HG03575 (cell line): Measurements from ENCODE around the gene ANTXR1.

ENCODE experiments used
- ATAC-seq: cut with Tn5 transposase; IDR thresholded peaks from one replicate; pipeline ENCODE4 v1.9.1; 2021; ENCODE audit not compliant: unreplicated experiment, insufficient number of reproducible peaks, low FRiP score; ENCODE audit errors: extremely low read depth

Gene ANTXR1

DNA sequence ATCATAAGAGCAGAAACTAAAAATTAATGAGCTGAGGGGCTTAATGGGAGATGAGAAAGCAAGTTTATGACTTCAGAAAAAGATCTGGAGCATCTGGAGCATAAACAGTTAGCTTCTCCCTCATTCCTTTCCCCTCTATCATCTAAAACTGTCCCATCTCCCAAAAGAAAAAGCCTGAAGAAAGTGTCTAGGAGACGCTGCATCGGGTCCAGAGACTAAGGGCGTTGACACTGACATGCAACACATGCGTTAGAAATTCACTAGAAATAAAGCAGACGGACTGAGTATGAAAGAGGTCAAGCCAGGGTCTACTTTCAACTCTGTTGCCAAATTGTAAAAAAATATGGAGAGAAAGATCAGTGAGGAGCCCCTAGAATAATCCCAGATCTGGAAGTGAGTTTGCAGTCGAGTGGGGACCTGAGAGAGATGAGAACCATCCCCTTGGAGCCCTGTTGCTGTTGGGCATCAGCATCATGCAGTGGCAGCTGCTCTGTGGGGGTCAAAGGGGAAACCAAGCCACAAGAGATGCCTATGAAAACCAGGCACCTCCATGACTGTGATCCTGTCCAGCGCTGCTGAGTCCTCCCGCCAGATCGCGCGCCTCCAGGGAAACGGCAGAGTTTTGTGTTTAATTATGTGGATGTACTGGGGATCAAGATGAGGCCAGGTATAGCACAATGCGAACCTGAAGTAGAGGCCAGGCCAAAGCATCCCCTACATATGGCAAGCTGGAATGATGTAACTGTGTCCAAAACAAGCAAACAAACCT lies 13.9 kb downstream of the ANTXR1 start:
- no peak for ATAC-seq

GRCh38 chr2:69030800-69031428 lies 17.9 kb downstream of the ANTXR1 start:
- no peak for ATAC-seq

DNA sequence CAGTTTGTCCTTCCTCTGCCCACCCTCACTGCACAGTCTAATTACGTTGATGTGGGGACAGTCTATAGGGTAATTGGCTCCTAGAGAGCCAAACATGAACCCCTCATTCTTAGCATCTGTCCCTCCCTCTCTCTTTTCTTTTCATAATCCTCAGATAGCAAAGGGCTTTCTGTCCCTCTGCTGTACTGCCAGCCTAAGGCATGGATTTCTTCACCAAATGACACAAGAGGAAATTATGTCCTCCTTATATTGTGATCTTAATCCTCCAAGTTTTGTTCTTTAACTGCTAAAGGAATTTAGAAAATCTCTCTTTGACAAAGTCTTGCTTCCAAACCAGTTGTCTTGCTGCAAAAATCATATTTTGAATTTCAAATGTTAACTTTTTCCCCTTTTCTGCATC lies 18.5 kb downstream of the ANTXR1 start:
- no peak for ATAC-seq

GRCh38 chr2:69032336-69032735 lies 19.4 kb downstream of the ANTXR1 start:
- no peak for ATAC-seq

GRCh38 chr2:69033461-69034095 lies 20.6 kb downstream of the ANTXR1 start:
- no peak for ATAC-seq

GRCh38 chr2:69034122-69034521 lies 21.1 kb downstream of the ANTXR1 start:
- ATAC-seq, result no peak

DNA sequence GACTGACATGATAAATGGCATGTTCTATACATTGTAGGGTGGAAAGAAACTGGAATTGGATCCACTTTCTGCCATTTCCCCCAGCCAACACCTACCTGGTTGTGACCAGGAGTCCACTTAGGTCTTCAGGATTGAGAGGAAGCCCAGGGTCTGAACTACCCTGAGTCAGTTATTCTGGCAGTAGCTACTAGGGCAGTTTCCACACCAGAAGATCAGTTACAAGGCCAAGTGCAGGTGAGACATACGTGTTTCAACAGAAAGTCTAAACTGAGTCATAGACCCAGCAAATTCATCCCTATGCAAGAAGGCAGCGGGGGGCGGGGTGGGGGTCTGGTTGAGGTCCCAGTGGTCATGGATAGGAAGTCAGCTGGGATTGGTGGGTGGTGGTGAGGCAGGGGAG lies 21.9 kb downstream of the ANTXR1 start:
- ATAC-seq, result no peak

DNA sequence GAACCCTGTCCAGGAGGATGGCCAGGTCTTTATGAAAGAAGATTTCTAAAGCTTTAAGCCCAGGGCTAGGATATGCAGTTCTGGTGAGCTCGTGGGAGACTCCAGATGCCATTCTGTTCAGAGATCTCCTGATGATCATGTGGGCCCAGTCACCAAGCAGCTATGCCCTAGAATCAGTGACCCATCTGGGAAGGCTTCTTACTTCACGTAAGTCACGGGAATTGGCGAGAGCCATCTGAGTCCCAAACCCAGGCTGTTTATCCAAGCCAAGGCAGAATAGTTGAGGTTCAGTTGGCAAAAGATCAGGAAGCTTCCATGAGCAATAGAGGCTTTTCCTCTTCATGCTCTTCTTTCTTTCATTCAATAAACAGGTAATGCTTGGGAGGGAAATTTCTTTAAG lies 23.9 kb downstream of the ANTXR1 start:
- no peak for ATAC-seq

DNA sequence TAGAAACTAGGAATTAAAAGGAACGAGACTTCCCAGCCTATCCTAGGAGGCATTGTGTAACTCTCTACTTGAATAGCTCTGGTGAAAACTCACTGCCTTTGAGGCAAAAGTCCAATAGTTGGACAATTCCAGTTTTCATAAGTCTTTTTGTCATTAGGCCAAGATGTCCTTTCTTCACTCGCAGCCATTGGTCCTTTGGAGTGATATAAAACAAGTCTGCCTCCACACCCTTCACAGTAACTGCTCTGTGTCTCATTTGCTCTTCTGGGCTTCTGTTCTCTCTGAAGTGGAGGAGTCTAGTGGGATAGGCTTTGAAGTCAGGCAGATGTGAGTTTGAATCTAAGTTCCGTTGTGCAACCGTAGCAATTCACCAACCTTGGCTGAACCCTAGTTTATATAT lies 28.2 kb downstream of the ANTXR1 start:
- no peak for ATAC-seq

- no peak for ATAC-seq
These were observed 30.9 kb downstream of the ANTXR1 start for GRCh38 chr2:69043736-69044400.

GRCh38 chr2:69046221-69046662 lies 33.3 kb downstream of the ANTXR1 start:
- no peak for ATAC-seq

GRCh38 chr2:69047625-69048145 lies 34.7 kb downstream of the ANTXR1 start:
- ATAC-seq, result no peak

DNA sequence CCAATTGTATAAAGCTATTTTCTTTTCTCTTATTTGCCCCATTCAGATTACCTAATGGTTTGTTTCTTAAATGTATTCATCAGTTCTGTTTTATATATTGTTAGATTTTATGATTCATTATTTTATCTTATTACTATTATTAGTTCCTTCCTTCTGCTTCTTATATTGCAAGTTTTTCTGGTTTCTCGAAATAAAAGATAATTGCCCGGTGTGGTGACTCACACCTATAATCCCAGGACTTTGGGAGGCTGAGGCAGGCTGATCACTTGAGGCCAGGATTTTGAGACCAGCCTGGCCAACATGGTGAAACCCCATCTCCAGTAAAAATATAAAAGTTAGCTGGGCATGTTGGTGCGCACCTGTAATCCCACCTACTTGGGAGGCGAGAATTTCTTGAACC lies 37.8 kb downstream of the ANTXR1 start:
- ATAC-seq, result no peak

- no peak for ATAC-seq
These were observed 40.5 kb downstream of the ANTXR1 start for GRCh38 chr2:69053416-69053965.

DNA sequence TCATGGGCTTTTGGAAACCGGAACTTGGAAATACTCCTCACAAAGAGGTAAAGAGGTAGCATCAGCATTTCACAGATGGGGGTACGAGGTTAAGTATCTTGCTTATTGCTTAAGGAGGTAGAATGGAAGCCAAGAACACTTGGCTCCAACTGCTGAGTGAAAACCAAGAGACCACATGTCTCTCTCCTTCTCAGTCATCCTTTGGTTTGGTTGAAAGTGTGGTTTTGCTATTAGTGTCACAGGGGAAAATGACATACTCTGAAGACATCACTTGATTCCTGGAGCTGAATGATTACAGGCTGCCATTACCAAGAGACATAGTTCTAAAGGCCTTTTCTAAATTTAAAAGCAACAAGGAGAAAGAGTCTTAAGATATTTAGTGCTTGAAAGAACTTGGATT lies 41.5 kb downstream of the ANTXR1 start:
- no peak for ATAC-seq

GRCh38 chr2:69055688-69056470 lies 42.9 kb downstream of the ANTXR1 start:
- no peak for ATAC-seq

GRCh38 chr2:69057660-69058059 lies 44.7 kb downstream of the ANTXR1 start:
- no peak for ATAC-seq

GRCh38 chr2:69059731-69060290 lies 46.8 kb downstream of the ANTXR1 start:
- ATAC-seq, result no peak
